HG03066 (cell line): ENCODE measurements around the gene YAF2.
A peak's percentile ranks its signal among the peaks of the same experiment; 100 is the strongest.
"Not testable (repeated sequence)": the region's sequence is repeated elsewhere in the genome, so short reads cannot be mapped to it uniquely, and the experiment has no call there.

Experiments used
- ATAC-seq: cut with Tn5 transposase; IDR thresholded peaks from one replicate; pipeline ENCODE4 v1.9.1; 2021; ENCODE audit warnings: low read depth; ENCODE audit not compliant: unreplicated experiment

YAF2 gene

GRCh38 chr12:42255866-42256261, 17.8 kb upstream of the YAF2 start:
- ATAC-seq = no peak

GRCh38 chr12:42255221-42255865, 17.3 kb upstream of the YAF2 start:
- no peak for ATAC-seq

- not testable (repeated sequence) for ATAC-seq
Measured at GRCh38 chr12:42252645-42253044, 14.6 kb upstream of the YAF2 start.

- not testable (repeated sequence) for ATAC-seq
Measured at GRCh38 chr12:42249033-42249432, 11.0 kb upstream of the YAF2 start.

DNA sequence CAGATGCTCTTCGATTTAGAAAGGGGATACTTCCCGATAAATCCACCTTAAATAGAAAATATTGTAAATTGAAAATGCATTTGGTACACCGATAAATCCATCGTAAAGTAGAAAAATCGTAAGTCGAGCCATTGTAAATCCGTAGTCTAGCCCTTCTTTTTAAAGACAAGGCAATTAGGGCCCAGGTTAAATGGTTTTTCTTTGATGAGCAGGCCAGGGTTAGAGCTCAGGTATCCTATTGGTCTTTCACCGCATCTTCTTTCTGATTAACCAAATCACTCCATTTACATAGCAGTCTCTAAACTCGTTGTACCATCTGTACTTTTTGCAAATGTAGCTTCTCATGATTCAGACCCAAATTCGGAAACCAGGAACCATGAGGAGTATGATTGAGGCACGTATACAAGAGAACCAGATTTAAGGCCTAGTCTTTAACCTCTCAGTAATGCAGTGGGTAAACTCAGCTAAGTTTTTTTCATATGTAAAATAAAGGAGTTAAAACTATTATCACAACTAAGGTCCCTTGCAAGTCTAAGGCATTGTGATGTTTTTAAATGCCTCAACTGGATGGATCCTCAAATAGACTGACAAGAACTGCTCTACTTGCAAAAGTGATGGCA, 2.2 kb upstream of the YAF2 start:
- no peak for ATAC-seq

DNA sequence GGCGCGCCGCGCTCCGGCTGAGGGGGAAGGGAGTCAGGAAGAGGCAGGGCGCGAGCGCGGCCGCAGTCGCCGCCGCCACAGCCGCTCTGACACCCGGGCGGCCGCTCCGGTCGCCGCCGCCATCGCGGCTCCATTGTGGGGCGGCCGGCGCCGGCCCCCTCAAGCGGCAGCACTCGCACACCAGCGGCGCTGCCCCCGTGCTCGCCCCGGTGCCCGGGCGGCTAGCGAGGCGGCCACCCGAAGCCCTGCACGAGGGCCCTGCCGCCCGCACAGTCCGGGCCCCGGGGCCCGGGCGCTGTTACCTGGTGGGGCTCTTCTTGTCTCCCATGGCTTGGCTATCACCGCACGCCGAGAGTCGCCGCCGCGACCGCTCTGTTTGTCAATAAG, 202 bp downstream of the YAF2 start:
- ATAC-seq = peak; percentile 16

GRCh38 chr12:42237052-42237852, 796 bp downstream of the YAF2 start:
- ATAC-seq = peak; percentile 76

GRCh38 chr12:42236017-42236416, 2.0 kb downstream of the YAF2 start:
- no peak for ATAC-seq

DNA sequence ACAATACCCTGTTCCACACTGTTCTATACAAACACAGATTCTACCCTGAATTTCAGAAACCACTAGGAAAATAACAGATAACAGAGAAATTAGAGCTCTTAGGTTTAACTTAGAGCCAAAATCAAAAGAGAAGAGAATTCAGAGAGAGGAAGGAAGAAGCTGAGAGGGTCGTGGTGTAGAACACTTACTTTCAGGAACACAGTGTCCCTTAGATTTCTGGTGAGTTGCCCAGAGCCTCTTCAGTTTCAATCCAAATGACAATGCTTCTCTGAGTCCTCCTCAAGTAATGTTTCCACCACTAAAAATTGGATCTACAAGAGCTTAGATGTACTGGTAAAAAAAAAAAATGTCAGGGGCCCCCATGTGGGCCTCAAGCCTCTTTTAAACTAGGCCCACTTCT, 2.6 kb downstream of the YAF2 start:
- ATAC-seq = no peak

DNA sequence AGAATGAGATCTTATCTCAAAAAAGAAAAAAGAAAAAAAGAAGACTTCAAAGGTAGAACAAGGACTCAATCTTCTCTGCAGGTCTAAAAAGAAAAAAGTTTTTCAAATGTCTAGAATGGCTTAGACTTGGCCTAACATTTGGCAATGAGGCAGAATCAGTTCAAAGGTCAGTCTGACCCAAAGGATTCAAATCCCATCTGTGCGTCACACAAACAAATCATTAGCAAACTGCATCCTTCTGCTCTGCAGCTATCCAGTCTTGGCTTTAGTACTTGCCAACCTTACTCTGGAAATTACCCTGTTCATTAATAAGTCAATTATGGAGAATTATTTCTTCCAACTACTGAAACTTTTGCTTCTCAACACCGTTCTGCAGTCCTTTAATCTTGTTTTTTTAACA, 3.1 kb downstream of the YAF2 start:
- no peak for ATAC-seq

GRCh38 chr12:42227525-42227924, 10.5 kb downstream of the YAF2 start:
- not testable (repeated sequence) for ATAC-seq

DNA sequence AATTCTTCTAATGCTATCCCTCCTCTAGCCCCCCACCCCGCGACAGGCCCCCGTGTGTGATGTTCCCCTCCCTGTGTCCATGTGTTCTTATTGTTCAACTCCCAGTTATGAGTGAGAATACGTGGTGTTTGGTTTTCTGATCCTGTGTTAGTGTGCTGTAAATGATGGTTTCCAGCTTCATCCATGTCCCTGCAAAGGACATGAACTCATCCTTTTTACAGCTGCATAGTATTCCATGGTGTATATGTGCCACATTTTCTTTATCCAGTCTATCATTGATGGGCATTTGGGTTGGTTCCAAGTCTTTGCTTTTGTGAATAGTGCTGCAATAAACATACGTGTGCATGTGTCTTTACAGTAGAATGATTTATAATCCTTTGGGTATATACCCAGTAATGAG, 13.5 kb downstream of the YAF2 start:
- not testable (repeated sequence) for ATAC-seq

DNA sequence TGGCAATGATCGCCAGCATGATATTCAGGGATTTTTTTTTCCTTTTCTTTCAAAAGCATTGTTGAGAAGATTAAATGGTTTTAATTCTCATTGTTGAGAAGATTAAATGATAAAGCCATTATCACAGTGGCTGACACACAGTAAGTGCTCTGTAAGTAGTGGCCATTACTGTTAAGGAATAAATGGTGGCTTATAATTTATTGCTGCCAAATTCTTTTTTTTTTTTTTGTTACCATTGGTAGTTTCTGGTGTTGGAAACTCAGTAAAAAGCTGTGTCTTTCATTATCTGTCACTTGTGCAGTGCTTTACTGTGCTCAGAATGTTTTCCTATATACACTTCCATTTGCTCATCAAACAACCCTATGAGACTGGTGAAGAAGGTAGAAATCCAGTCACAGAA, 15.3 kb downstream of the YAF2 start:
- ATAC-seq = no peak

DNA sequence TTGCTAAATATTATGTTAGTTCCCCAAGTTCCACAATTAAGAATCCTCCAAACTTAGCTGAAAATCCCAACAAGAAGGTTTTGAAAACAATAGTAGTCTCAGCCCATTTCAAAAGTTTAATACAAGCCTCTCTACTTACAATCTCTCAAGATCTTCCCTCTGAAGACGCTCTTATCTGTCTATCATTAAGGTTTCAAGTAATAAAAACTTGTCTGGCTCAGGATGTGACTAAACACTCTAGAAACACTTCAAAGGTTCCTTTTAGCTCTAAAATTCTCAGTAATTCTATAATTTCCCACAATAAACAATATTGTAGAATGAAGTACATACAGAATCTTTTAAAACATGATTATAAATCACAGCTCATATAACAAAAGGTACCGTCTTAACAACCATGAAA, 16.3 kb downstream of the YAF2 start:
- ATAC-seq = no peak

DNA sequence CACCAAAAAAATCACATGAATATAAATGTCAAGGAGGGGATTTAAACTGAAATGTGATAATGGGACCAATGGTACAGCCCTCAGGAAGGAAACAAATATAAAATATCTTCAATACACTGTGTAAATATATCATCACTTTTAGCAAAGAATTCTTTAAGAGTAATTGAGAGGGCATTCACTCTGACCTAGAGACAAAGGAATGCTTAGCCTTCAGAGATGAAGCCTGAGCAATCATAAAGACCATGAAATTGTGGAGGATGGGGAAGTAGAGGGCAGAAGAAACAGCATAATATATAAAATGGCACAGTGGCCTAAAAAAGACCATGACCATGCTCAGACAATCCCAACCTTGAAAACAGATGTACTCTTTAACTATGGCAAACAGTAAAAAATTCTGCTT, 20.4 kb downstream of the YAF2 start:
- ATAC-seq = no peak

GRCh38 chr12:42216737-42217136, 21.3 kb downstream of the YAF2 start:
- ATAC-seq = no peak

- not testable (repeated sequence) for ATAC-seq
Measured at GRCh38 chr12:42215759-42216158, 22.3 kb downstream of the YAF2 start.

- no peak for ATAC-seq
Measured at GRCh38 chr12:42213954-42214426, 24.1 kb downstream of the YAF2 start.

DNA sequence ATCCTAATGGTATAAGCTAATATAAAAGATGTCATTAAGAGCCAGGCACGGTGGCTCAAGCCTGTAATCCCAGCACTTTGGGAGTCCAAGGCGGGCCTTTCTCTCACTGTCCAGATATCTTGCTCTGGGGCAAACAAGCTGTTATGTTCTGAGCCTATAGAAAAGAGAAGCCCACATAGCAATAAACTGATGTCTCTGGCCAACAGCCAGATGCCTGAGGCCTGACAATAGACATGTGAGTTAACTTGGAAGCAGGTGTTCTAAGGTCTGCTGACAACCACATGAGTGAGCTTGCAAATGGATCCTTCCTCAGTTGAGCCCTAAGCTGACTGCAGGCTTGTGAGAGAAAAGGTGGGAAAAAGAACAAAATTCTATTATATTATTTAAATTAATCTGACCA, 25.0 kb downstream of the YAF2 start:
- no peak for ATAC-seq

DNA sequence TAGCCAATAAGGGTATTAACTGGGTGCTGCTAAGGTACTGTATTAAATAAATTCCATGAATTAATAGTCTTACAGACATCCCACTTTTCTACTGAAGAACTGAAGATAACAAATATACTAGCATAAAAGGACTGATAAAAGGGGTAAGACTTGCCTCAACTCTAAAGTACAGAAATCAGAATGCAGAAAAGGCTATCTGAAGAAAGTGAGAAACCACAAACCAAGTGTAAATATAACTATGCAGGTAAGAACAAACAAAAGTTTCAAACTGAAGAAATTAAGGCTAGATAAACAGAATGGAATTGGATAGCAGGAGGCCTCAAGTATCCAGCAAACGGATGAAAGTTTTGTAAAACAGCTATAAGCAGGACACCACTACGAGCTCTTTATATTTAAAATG, 29.5 kb downstream of the YAF2 start:
- no peak for ATAC-seq

- no peak for ATAC-seq
Measured at GRCh38 chr12:42204819-42205218, 33.2 kb downstream of the YAF2 start.

GRCh38 chr12:42204362-42204761, 33.7 kb downstream of the YAF2 start:
- ATAC-seq = no peak
